GM10248 (cell line): ENCODE measurements around the gene GRID2.

ENCODE experiments used
- CTCF ChIA-PET: fragments of 300-600 bp; sonication (Branson Sonifier 250); formaldehyde crosslinking; extraction: SDS; loops from one replicate; lab custom pipeline; 2021; ENCODE audit warnings: antibody characterized with exemption; lab: Yijun Ruan, JAX
- POLR2A ChIA-PET: fragments of 350-650 bp; sonication (Branson Sonifier 250); formaldehyde crosslinking; extraction: SDS; loops from one replicate; lab custom pipeline; 2020; ENCODE audit warnings: antibody characterized with exemption; lab: Yijun Ruan, JAX
- DNase-seq: peaks from one replicate; pipeline ENCODE4 v3.0.0; 2012; ENCODE audit errors: extremely low spot score
- CTCF ChIP-seq: IDR thresholded peaks from 2 replicates; pipeline ENCODE4 v1.5.1; 2012; ENCODE audit warnings: mild to moderate bottlenecking, low read depth; ENCODE audit errors: extremely low read depth, missing control alignments, control extremely low read depth

The GRID2 gene

GRCh38 chr4:92528541-92528940, 224.8 kb downstream of the GRID2 start:
- POLR2A ChIA-PET = no interaction called here
- DNase-seq = no peak
- CTCF ChIA-PET = no interaction called here
- TF ChIP-seq CTCF = no peak

- POLR2A ChIA-PET = no interaction called here
- TF ChIP-seq CTCF = no peak
- DNase-seq = no peak
- CTCF ChIA-PET = interaction anchor here (0.8 to 1.0 kb wide), 2 partner anchors 10 to 22 kb away, joined by 3 read pairs; no protein-coding TSS in a partner anchor
Measured at GRCh38 chr4:92529510-92529909, 225.7 kb downstream of the GRID2 start.

GRCh38 chr4:92535599-92535998, 231.8 kb downstream of the GRID2 start:
- CTCF ChIA-PET = interaction anchor here (1.1 kb wide), 1 partner anchor 57 kb away, joined by 3 read pairs; no protein-coding TSS in a partner anchor
- no peak for TF ChIP-seq CTCF
- POLR2A ChIA-PET = no interaction called here
- no peak for DNase-seq

GRCh38 chr4:92551616-92552015, 247.8 kb downstream of the GRID2 start:
- DNase-seq = no peak
- ChIA-PET CTCF (interaction anchor here (1.0 kb wide), 1 partner anchor 22 kb away, joined by 3 read pairs; no protein-coding TSS in a partner anchor), POLR2A (no interaction called here)
- no peak for TF ChIP-seq CTCF

- CTCF ChIA-PET = interaction anchor here (2.6 kb wide), 1 partner anchor 9 kb away, joined by 8 read pairs; no protein-coding TSS in a partner anchor
- DNase-seq = no peak
- TF ChIP-seq CTCF = no peak
- POLR2A ChIA-PET = no interaction called here
Measured at GRCh38 chr4:92566269-92566668, 262.5 kb downstream of the GRID2 start.

- POLR2A ChIA-PET = no interaction called here
- DNase-seq = no peak
- CTCF ChIA-PET = no interaction called here
- no peak for TF ChIP-seq CTCF
Measured at GRCh38 chr4:92580816-92581215, 277.1 kb downstream of the GRID2 start.
